WTC11 (cell line): ENCODE measurements around the gene REN. TPM values are rescaled to one million over a fixed set of nuclear protein-coding genes. Genes with fewer than 3 reads are reported as not detected.

Experiments used
- ATAC-seq: fragments of 200-7000 bp; cut with Tn5 transposase; 2 replicates; pipeline ENCODE4 v1.10.0; 2021; ENCODE audit warnings: mild to moderate bottlenecking, moderate library complexity
- CTCF ChIA-PET: fragments of 300-600 bp; sonication (Branson Sonifier 250); formaldehyde crosslinking; loops from one replicate; lab custom pipeline; 2021; ENCODE audit warnings: antibody characterized with exemption; lab: Charles Lee
- POLR2A ChIA-PET: fragments of 350-600 bp; sonication (Branson Sonifier 250); formaldehyde crosslinking; loops from one replicate; lab custom pipeline; 2021; ENCODE audit warnings: antibody characterized with exemption; lab: Charles Lee
- DNase-seq: peaks from one replicate; pipeline ENCODE4 v3.0.0; 2021; ENCODE audit warnings: low spot score
- H3K27ac Mint-ChIP-seq: 2 replicates; pipeline ENCODE4 v1.8.0; 2021; ENCODE audit warnings: mixed read lengths
- H3K27me3 Mint-ChIP-seq: 2 replicates; pipeline ENCODE4 v1.8.0; 2021; ENCODE audit warnings: low read depth, mild to moderate bottlenecking, moderate library complexity, mixed read lengths
- H3K36me3 Mint-ChIP-seq: 2 replicates; pipeline ENCODE4 v1.8.0; 2021; ENCODE audit warnings: mixed read lengths
- H3K4me1 Mint-ChIP-seq: 2 replicates; pipeline ENCODE4 v1.8.0; 2022; ENCODE audit warnings: mixed read lengths
- H3K4me3 Mint-ChIP-seq: 2 replicates; pipeline ENCODE4 v1.8.0; 2021; ENCODE audit warnings: mild to moderate bottlenecking, moderate library complexity, mixed read lengths
- H3K9me3 Mint-ChIP-seq: 2 replicates; pipeline ENCODE4 v1.8.0; 2021; ENCODE audit warnings: mixed read lengths
- ATF1 ChIP-seq: sonication (generic); formaldehyde crosslinking; IDR thresholded peaks from 2 replicates; pipeline ENCODE4 v1.8.1; 2023; ENCODE audit warnings: mild to moderate bottlenecking, moderate library complexity, missing genetic modification reagents
- CBFB ChIP-seq: sonication (generic); formaldehyde crosslinking; IDR thresholded peaks from 2 replicates; pipeline ENCODE4 v1.8.1; 2022; ENCODE audit warnings: mild to moderate bottlenecking, low read depth, missing genetic modification reagents
- FOXJ3 ChIP-seq: sonication (generic); formaldehyde crosslinking; IDR thresholded peaks from 2 replicates; pipeline ENCODE4 v1.9.0; 2021; ENCODE audit warnings: missing genetic modification reagents, mild to moderate bottlenecking, borderline replicate concordance
- GTF2I ChIP-seq: fragments of 250-450 bp; sonication (Bioruptor Pico); conservative IDR thresholded peaks from 2 replicates; pipeline ENCODE4 v1.4.0; 2021; ENCODE audit warnings: mild to moderate bottlenecking
- HMGA2 ChIP-seq: fragments of 250-450 bp; sonication (Bioruptor Pico); IDR thresholded peaks from 2 replicates; pipeline ENCODE4 v1.4.0; 2021; ENCODE audit warnings: mild to moderate bottlenecking, moderate library complexity
- IRF2 ChIP-seq: sonication (generic); formaldehyde crosslinking; IDR thresholded peaks from 2 replicates; pipeline ENCODE4 v1.8.0; 2022; ENCODE audit warnings: low read depth, missing genetic modification reagents, borderline replicate concordance
- JAZF1 ChIP-seq: fragments of 250-450 bp; sonication (Bioruptor Pico); IDR thresholded peaks from 2 replicates; pipeline ENCODE4 v1.9.0; 2021; ENCODE audit warnings: moderate library complexity, mild to moderate bottlenecking, inconsistent platforms
- JUN ChIP-seq: sonication (generic); formaldehyde crosslinking; IDR thresholded peaks from 2 replicates; pipeline ENCODE4 v1.8.0; 2023; ENCODE audit warnings: mild to moderate bottlenecking, missing genetic modification reagents
- MXD4 ChIP-seq: fragments of 250-450 bp; sonication (Bioruptor Pico); IDR thresholded peaks from 2 replicates; pipeline ENCODE4 v1.8.0; 2021; ENCODE audit warnings: mild to moderate bottlenecking, moderate library complexity, borderline replicate concordance
- NR3C1 ChIP-seq: sonication (generic); formaldehyde crosslinking; conservative IDR thresholded peaks from 2 replicates; pipeline ENCODE4 v1.8.1; 2023; ENCODE audit warnings: low read depth, mild to moderate bottlenecking, missing genetic modification reagents
- PRRX2 ChIP-seq: fragments of 250-450 bp; sonication (Bioruptor Pico); IDR thresholded peaks from 2 replicates; pipeline ENCODE4 v1.8.0; 2021; ENCODE audit warnings: mild to moderate bottlenecking
- RELA ChIP-seq: sonication (generic); formaldehyde crosslinking; IDR thresholded peaks from 2 replicates; pipeline ENCODE4 v1.8.1; 2022; ENCODE audit warnings: missing genetic modification reagents, mild to moderate bottlenecking, borderline replicate concordance
- SMAD3 ChIP-seq: sonication (generic); formaldehyde crosslinking; IDR thresholded peaks from 2 replicates; pipeline ENCODE4 v1.8.0; 2022; ENCODE audit warnings: missing genetic modification reagents, mild to moderate bottlenecking, borderline replicate concordance
- SMAD4 ChIP-seq: sonication (generic); formaldehyde crosslinking; IDR thresholded peaks from 2 replicates; pipeline ENCODE4 v1.8.0; 2022; ENCODE audit warnings: mild to moderate bottlenecking, missing genetic modification reagents
- SP1 ChIP-seq: sonication (generic); formaldehyde crosslinking; conservative IDR thresholded peaks from 2 replicates; pipeline ENCODE4 v1.8.1; 2022; ENCODE audit warnings: missing genetic modification reagents
- TP53 ChIP-seq: sonication (generic); formaldehyde crosslinking; IDR thresholded peaks from 2 replicates; pipeline ENCODE4 v1.8.1; 2023; ENCODE audit warnings: mild to moderate bottlenecking, missing genetic modification reagents
- ZNF121 ChIP-seq: sonication (generic); formaldehyde crosslinking; IDR thresholded peaks from 2 replicates; pipeline ENCODE4 v1.8.0; 2023; ENCODE audit warnings: missing genetic modification reagents
- ZNF396 ChIP-seq: fragments of 250-450 bp; sonication (Bioruptor Pico); IDR thresholded peaks from 2 replicates; pipeline ENCODE4 v1.8.0; 2021; ENCODE audit warnings: mild to moderate bottlenecking, moderate library complexity, borderline replicate concordance
- ZNF416 ChIP-seq: fragments of 250-450 bp; sonication (Bioruptor Pico); IDR thresholded peaks from 2 replicates; pipeline ENCODE4 v1.9.0; 2021; ENCODE audit warnings: mild to moderate bottlenecking, inconsistent platforms
- total RNA-seq: library from RNA; stranded (reverse); gene quantifications from 3 replicates; pipeline ENCODE4 v1.2.3, GENCODE V29; 2021
- TF ChIP-seq, protein P1 (sequence below): sonication (generic); formaldehyde crosslinking; IDR thresholded peaks from 2 replicates; pipeline ENCODE4 v1.8.1; 2022; ENCODE audit warnings: mild to moderate bottlenecking, moderate library complexity, missing genetic modification reagents
- TF ChIP-seq, protein P2 (sequence below): fragments of 250-450 bp; sonication (Bioruptor Pico); IDR thresholded peaks from 2 replicates; pipeline ENCODE4 v1.9.0; 2021; ENCODE audit warnings: mild to moderate bottlenecking
- TF ChIP-seq, protein P3 (sequence below): sonication (generic); formaldehyde crosslinking; IDR thresholded peaks from 2 replicates; pipeline ENCODE4 v1.8.0; 2022; ENCODE audit warnings: mild to moderate bottlenecking, missing genetic modification reagents
- TF ChIP-seq, protein P4 (sequence below): sonication (generic); formaldehyde crosslinking; conservative IDR thresholded peaks from 2 replicates; pipeline ENCODE4 v1.8.1; 2022; ENCODE audit warnings: mild to moderate bottlenecking, missing genetic modification reagents
- TF ChIP-seq, protein P5 (sequence below): sonication (generic); formaldehyde crosslinking; IDR thresholded peaks from 2 replicates; pipeline ENCODE4 v1.8.0; 2022; ENCODE audit warnings: missing genetic modification reagents

REN gene
- total RNA-seq, 1 experiment from 2014 or later = not detected

DNA sequence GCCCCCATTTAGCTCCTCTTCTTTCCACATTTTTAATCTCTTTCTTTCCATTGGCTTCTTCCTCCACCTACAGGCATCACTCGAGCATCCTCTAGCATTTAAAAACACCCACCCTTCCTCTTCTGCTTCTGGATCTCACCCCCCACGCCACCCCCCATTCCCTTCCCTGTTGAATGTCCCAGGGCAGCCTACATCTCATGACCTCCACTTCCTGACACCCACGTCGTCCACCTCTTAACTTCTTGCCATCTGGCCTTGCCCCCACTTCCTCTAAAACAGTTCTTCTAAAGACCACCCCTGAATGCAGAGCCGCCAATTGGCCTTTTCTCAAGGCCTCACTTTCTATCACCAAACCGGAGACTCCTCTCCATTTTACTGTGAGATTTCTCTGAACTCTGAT lies 8.2 kb downstream of the REN start:
- H3K27ac Mint-ChIP-seq = no peak overlapping the region
- H3K27me3 Mint-ChIP-seq = peaks cover 13% of the 10 kb centered on the region
- no peak for DNase-seq
- no peaks in the 10 kb centered on the region for H3K36me3 Mint-ChIP-seq
- CTCF ChIA-PET = interaction anchor here (0.5 to 1.4 kb wide), 4 partner anchors 40 to 1500 kb away, joined by 3 to 4 read pairs (median 3); no protein-coding TSS in a partner anchor
- TF ChIP-seq, protein P1, sequence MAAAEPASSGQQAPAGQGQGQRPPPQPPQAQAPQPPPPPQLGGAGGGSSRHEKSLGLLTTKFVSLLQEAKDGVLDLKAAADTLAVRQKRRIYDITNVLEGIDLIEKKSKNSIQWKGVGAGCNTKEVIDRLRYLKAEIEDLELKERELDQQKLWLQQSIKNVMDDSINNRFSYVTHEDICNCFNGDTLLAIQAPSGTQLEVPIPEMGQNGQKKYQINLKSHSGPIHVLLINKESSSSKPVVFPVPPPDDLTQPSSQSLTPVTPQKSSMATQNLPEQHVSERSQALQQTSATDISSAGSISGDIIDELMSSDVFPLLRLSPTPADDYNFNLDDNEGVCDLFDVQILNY (CRISPR knock-in tag) = no peak
- TF ChIP-seq, protein P2, sequence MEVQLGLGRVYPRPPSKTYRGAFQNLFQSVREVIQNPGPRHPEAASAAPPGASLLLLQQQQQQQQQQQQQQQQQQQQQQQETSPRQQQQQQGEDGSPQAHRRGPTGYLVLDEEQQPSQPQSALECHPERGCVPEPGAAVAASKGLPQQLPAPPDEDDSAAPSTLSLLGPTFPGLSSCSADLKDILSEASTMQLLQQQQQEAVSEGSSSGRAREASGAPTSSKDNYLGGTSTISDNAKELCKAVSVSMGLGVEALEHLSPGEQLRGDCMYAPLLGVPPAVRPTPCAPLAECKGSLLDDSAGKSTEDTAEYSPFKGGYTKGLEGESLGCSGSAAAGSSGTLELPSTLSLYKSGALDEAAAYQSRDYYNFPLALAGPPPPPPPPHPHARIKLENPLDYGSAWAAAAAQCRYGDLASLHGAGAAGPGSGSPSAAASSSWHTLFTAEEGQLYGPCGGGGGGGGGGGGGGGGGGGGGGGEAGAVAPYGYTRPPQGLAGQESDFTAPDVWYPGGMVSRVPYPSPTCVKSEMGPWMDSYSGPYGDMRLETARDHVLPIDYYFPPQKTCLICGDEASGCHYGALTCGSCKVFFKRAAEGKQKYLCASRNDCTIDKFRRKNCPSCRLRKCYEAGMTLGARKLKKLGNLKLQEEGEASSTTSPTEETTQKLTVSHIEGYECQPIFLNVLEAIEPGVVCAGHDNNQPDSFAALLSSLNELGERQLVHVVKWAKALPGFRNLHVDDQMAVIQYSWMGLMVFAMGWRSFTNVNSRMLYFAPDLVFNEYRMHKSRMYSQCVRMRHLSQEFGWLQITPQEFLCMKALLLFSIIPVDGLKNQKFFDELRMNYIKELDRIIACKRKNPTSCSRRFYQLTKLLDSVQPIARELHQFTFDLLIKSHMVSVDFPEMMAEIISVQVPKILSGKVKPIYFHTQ (CRISPR knock-in tag) = no peak
- no peak for TF ChIP-seq IRF2
- no peak for TF ChIP-seq RELA (CRISPR knock-in tag)
- no peak for TF ChIP-seq NR3C1 (CRISPR knock-in tag)
- TF ChIP-seq MXD4 (CRISPR knock-in tag) = no peak
- TF ChIP-seq TP53 (CRISPR knock-in tag) = no peak
- no peak for TF ChIP-seq ZNF121 (CRISPR knock-in tag)
- TF ChIP-seq GTF2I (CRISPR knock-in tag) = no peak
- no peak for TF ChIP-seq ATF1 (CRISPR knock-in tag)
- no peak for TF ChIP-seq FOXJ3 (CRISPR knock-in tag)
- TF ChIP-seq, all 79 proteins: peak for 0
- H3K4me1 Mint-ChIP-seq = peaks cover 2% of the 10 kb centered on the region; the same call in 1 of the 2 replicates
- H3K9me3 Mint-ChIP-seq = no peaks in the 10 kb centered on the region
- H3K4me3 Mint-ChIP-seq = no peak overlapping the region
- POLR2A ChIA-PET = interaction anchor here (0.6 kb wide), 1 partner anchor 18 kb away, joined by 4 read pairs; no protein-coding TSS in a partner anchor
- no peak for ATAC-seq

DNA sequence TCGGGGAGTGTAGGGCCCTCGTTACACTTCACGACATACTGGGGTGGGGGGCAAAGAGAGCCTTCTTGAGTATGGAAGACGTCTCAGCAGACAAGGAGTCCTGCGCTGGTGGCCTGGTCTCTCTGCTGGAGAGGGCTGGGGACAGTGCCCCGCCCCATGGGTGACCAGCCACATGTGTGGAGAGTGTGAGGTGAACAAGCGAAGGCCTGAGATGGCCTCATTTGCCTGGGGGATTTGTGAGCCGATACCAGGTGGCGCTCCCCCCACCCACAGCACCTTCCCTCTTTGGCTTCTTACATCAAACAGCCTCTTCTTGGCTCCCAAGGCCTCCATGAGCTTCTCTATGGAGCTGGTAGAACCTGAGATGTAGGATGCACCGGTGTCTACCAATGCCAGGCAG lies 10.3 kb downstream of the REN start:
- H3K27me3 Mint-ChIP-seq = peaks cover 22% of the 10 kb centered on the region

More for the DNA sequence above, 10.3 kb downstream of the REN start:
- ChIA-PET CTCF (no interaction called here), POLR2A (no interaction called here)
- H3K9me3 Mint-ChIP-seq = no peaks in the 10 kb centered on the region
- H3K36me3 Mint-ChIP-seq = no peaks in the 10 kb centered on the region
- TF ChIP-seq SP1 (no peak), SMAD3 (CRISPR knock-in tag) (no peak), CBFB (CRISPR knock-in tag) (no peak), JAZF1 (CRISPR knock-in tag) (no peak), SMAD4 (CRISPR knock-in tag) (no peak), GTF2I (CRISPR knock-in tag) (no peak), RELA (CRISPR knock-in tag) (no peak), PRRX2 (no peak), ZNF416 (CRISPR knock-in tag) (no peak), IRF2 (no peak), JUN (no peak), ZNF396 (no peak), HMGA2 (CRISPR knock-in tag) (no peak)
- TF ChIP-seq, protein P3, sequence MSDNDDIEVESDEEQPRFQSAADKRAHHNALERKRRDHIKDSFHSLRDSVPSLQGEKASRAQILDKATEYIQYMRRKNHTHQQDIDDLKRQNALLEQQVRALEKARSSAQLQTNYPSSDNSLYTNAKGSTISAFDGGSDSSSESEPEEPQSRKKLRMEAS = no peak
- TF ChIP-seq, protein P4, sequence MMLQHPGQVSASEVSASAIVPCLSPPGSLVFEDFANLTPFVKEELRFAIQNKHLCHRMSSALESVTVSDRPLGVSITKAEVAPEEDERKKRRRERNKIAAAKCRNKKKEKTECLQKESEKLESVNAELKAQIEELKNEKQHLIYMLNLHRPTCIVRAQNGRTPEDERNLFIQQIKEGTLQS = no peak
- TF ChIP-seq, protein P5, sequence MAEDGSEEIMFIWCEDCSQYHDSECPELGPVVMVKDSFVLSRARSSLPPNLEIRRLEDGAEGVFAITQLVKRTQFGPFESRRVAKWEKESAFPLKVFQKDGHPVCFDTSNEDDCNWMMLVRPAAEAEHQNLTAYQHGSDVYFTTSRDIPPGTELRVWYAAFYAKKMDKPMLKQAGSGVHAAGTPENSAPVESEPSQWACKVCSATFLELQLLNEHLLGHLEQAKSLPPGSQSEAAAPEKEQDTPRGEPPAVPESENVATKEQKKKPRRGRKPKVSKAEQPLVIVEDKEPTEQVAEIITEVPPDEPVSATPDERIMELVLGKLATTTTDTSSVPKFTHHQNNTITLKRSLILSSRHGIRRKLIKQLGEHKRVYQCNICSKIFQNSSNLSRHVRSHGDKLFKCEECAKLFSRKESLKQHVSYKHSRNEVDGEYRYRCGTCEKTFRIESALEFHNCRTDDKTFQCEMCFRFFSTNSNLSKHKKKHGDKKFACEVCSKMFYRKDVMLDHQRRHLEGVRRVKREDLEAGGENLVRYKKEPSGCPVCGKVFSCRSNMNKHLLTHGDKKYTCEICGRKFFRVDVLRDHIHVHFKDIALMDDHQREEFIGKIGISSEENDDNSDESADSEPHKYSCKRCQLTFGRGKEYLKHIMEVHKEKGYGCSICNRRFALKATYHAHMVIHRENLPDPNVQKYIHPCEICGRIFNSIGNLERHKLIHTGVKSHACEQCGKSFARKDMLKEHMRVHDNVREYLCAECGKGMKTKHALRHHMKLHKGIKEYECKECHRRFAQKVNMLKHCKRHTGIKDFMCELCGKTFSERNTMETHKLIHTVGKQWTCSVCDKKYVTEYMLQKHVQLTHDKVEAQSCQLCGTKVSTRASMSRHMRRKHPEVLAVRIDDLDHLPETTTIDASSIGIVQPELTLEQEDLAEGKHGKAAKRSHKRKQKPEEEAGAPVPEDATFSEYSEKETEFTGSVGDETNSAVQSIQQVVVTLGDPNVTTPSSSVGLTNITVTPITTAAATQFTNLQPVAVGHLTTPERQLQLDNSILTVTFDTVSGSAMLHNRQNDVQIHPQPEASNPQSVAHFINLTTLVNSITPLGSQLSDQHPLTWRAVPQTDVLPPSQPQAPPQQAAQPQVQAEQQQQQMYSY = no peak
- no peak overlapping the region for H3K27ac Mint-ChIP-seq
- H3K4me1 Mint-ChIP-seq = peaks cover under 1% of the 10 kb centered on the region; the same call in 1 of the 2 replicates
- DNase-seq (no peak), ATAC-seq (no peak)
- no peak overlapping the region for H3K4me3 Mint-ChIP-seq
